RKO (cell line): ENCODE data around the gene KRT3.

ENCODE experiments used
- DNase-seq: peaks from one replicate; pipeline ENCODE4 v3.0.0-alpha.2; 2016; ENCODE audit warnings: low spot score

Gene KRT3

DNA sequence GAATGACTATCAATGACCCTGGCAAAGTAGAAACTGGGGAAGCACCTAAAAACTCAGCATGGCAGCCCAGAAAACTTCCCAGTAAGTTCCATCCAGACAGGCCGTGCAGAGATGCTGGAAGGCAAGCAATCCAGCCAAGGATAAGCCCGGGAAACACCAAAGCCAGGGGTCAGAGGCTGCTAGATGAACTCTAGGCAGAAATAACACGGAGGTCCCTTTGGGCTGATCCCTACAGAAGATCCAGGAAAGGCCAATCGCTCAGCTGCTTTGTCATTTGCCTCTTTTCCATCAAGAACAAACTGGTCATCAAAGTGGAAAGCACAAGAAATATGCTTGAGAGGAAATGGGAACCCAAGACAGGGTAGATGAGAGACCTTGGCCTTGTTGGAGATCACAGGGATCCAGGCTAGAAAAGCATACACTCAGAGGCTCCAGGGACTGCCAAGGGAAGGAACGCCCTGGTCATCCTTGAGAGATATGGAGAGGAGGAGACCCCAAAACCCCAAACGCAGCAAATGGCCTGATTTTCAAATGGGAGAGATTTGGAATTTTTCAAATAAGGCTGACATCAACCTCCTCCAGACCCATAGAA lies 31.7 kb upstream of the KRT3 start:
- DNase-seq = no peak

DNA sequence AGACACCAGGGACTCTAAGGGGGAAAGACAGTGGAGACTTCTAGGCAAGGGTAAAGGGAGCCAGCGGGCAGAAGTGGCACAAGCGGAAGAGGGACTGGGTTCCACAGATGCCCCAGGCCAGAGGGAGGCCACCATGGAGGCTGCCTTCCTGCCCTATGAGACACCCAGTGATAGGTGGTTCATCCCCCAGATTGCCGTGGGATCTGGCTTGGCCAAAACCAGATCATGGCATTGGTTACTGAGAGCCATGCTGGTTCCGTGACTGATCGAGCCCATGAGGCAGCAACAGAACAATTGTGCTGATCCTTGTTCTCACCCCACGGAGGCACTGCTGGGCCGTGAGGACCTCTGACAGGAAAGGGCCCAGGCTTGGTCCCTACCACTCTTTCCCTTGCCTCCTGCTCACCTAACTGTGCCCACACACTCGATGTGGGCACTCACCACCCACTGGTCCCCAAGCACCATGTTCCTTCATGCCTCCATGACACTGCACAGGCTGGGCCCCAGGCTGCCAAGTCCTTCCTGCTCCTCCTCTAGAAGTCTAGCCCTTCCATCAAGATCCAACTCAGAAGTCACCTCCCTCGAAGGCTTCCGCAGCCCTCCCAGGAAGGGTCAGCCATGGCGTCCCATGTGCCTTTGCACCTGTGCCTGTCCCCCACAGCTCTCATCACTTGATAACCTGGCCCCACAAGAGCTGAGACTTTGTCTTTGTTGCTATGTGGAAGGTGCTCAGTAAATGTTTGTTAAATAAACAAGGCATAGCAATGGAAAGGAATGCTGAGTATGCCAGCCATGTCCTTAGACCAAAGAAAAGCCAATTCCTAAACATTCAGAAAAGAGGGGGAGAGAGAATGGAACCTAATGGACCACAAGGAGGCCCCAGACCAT lies 30.9 kb upstream of the KRT3 start:
- no peak for DNase-seq

DNA sequence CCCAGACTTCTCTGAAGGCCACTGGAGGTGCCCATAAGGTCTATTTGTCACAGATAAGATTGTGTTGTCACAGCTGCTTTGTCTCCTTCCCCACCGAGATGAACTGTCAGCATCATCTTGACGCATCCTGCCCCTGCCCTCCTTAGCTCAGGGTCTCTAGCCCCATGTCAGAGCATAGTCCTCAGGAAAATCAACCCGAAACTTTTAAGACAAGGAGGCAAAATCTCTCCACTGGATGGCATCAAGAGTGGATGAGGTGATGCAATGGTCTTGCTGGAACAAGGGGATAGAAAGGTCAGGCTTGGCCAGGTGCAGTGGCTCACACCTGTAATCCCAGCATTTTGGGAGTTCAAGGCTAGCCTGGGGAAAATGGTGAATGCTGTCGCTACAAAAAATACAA lies 30.0 kb upstream of the KRT3 start:
- DNase-seq = no peak

GRCh38 chr12:52824741-52825410 lies 29.0 kb upstream of the KRT3 start:
- no peak for DNase-seq

- DNase-seq = no peak
Observed at GRCh38 chr12:52823761-52824450, 28.0 kb upstream of the KRT3 start.

DNA sequence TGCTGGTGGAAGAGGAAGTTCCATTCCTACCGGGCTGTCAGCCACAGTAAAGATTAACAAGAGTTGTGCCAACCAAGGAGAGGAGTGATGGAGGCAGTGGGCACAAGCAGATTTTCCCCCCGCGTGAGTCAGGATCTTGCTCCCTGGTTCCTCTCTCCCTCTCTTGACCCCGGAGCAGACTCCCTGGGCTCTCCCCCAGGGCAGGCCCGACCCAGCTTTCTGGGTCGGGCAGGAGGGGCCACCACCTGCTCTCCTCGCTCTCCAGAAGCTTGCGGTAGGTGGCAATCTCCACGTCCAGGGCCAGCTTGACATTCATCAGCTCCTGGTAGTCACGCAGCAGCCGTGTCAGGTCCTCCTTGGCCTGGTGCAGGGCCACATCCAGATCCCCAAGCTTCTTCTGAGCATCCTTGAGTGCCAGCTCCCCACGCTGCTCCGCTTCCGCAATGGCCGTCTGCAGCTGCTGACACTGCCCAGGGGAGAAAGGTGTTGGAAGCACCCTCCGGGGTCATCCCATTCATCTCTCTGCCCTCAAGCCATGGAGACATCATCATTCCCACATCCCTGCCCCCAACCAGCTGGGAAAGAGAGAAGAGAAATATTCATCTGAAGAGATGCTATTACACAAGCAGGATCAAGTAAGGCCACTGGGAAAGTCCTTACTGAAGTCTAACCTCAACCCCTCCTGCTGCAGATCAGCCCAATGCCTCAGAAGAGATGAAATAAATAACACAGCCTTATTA lies 27.0 kb upstream of the KRT3 start:
- DNase-seq = no peak

- DNase-seq = no peak
Observed at GRCh38 chr12:52821826-52822660, 26.1 kb upstream of the KRT3 start.

DNA sequence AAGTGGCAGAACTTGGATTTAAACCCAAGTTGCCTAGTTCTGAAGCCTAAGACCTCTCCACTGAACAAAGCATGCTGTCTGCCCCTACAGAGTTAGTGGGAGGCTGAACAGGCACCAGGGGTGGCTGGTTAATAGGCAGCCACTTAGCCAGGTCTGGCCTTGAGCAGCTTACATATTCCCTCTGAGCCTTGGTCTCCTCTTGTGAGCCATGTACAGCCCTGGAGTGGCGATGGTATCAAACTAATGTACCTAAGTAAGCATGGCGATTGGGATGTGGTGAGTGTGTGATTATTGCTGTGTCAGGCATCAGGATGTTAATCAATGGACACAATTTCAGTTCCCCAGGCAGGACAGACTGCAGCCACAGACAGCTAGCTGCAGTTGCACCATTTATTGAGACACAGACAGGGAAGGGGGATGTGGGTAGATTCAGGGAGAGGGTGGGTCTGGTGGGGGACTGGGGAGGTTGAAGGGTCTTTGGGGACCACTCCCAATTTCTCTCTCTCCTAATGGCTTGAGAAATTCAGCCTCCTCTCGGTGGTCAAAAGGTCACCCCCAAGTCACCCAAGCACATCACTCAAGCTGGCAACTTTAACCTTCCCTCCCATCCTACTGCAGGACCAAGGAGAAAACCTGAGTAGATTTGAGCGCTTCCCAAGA lies 25.3 kb upstream of the KRT3 start:
- DNase-seq = no peak

DNA sequence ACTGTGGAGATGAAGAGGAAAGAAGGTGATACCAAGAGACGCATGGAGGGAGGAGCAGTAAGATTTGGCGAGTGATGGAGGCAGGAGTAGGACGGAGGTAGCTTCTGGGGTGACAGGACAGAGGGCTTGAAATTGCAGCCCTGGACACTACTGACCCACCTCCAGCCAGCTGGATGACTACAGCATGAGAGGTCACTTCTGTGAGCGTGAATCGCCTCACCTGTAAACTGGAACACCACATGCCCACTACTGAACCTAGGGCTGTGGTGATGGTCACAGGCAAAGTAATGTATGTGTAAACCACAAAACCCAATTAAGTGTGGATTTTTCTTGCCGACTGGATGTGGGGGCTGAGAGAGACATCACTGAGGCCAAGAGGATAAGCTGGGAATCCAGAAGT lies 24.6 kb upstream of the KRT3 start:
- DNase-seq = no peak

DNA sequence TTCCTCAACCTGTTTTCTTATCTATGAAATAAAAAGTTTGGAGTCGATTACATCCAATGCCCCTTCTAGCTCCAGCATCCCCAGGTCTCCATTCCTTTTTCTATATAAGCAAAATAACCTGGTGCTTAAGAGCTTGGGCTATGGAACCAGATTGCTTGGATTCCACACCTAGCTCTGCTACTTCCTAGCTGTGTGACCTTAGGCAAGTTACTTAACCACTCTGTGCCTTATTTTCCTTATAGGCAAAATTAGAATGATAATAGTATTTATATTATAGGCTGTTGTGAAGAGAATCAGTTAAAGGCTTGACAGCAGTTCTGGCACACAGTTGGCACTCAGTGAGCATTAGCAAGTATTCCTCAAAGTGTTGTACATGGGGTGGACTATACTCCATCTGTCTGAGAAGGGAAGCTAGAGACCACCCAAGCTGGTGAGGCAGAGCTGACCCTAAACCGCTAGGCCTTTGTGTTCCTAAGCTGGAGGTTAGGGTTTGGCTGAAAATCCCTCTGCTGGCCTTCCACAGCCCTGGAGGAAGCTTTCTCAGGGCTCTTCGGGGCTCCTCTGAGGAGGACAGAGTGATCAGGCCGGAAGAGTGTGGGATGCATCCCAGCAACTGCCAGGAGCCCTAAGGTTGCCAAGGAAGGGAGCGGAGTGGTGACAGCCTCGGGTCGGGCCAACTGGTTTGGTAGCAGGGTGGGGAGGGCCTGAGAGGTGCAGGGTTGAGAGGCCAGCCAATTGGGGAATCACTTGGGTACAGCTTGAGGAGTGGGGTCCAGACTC lies 24.0 kb upstream of the KRT3 start:
- no peak for DNase-seq

DNA sequence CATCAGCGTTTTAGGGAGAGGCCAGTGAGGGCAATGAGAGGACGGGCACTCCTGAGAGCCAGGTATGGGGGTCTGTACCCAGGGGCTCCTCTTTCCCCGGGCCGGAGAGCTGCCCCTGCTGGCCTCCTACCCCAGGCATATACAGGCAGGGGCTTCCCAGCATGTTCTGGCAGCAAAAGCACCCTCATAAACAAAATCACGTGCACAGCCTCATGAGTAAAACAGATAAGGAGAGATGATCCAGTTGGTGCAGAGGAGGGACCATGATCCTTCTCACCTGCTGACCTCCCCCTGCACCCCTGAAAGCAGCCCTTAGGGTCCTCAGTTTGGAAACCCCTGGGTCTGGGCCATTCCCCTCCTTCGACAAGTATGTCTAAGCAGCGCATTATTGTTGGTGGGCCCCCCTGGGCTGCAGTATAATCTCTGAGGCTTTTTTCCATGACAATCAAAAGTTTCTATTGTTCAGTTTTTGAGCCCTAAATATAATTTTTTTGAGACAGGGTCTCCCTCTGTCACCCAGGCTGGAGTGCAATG lies 23.0 kb upstream of the KRT3 start:
- DNase-seq = no peak

DNA sequence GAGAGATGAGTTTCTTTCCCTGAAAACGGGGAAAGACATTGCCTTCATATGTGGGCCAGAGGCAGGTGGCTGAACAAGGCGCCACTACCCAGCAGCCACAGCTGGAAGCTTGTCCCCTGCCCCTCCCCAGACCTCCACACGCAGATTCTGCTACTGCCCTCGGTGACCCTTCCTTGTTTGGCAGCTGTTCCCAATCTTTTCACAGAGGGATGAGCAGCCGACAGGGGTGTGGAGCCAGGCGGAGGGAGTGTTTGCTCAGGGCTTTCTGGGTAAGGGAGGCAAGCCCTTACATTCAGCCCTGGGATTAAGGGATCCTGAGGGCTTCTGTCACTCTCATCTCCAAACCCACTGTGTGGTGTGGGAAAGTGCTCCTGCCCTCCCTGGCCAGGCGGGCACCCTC lies 22.5 kb upstream of the KRT3 start:
- no peak for DNase-seq

DNA sequence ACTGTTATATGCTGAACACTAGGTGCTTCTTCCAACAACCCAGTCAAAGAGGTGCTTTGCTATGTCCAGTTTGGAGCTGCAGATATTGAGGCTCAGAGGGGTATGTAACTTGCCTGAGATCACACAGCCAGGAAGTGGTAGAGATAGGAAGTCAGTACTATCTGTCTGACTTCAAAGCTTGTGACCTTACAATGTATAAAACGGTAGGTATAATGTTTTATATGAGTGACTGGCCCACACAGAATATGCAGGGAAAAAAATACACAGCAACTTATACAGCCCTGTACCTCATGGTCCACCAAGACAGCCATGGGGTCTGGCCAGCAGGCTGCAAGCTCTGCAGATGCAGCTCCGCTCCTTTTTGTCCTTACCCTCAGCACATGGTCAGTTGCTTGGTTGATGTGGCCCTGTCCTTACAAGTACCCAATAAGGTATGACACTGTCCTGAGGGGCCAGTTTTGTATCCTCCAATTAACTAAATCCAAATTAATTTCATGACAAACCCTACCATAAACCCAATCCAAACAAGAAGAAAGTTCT lies 21.9 kb upstream of the KRT3 start:
- no peak for DNase-seq

GRCh38 chr12:52817003-52817698 lies 21.2 kb upstream of the KRT3 start:
- no peak for DNase-seq

DNA sequence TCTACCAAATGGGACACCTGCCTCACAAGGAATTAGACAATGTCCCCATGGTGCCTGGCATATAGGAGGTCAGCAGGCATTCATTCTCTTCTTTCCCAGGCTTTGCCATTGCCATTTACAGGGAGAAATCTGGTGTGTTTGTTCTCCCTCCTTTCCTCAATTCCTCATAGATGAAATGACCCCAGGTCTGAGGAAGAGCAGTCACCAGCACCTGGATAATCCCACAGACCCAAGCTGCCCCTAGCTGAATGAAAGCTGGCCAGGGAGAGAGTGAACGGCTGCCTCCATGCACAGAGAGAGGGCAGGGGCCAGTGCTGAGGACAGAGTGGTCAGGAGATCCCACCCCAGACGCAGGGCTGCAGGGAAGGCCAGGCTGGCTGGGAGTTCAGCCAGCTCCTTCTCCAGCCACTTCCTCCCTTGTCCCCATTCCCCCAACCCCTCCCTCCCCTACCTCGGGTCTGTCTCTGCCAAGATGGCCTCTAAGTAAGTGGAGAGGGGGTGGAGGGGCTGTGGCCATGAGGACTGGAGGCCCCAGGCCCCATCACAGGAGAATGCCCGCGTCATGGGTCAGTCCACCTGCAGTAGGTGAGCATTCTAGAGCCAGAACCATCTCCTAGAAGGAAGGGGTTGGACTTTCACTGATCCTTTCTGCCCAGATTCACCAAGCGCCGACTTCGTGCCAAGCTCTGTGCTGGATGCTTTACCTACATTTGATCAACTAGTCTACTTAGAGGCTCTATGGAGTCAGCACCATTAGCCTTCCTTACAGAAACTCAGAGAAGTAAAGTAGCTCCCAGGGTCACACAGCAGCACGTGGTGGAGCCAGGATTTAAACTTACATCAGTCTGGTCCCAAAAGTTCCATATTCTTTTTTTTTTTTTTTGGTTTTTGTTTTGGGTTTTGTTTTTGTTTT lies 20.0 kb upstream of the KRT3 start:
- no peak for DNase-seq

GRCh38 chr12:52815161-52815560 lies 19.2 kb upstream of the KRT3 start:
- no peak for DNase-seq

DNA sequence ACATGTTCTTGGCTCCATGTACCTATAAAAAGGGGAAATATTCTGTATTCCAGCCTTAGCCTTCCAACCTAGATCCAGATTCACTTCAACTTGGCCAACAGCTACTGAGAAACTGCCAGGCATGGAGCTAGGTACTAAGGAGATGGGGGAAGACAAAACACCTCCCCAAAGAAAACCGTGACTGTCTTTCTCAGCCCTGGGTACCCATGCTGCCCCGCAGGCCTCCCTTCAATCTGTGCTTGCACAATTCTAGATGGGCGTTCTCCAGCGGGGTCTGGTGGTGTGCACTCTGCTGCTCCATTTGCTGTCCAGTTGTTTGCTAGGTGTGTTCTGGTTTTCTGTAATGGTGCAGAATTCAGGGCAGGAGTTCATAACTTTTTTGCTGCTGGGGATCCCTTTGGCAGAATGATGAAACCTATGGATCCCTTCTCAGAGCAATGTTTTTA lies 18.8 kb upstream of the KRT3 start:
- DNase-seq = no peak
